Stimulated activated CD4-positive, alpha-beta T cell treated with anti-CD3 and anti-CD28 coated beads, Interleukin-12 subunit alpha, Interleukin-12 subunit beta, amount 100 ng/mL, for 48 hours (primary cell): ENCODE measurements around the gene PDCD6IP.
A peak's percentile ranks its signal among the peaks of the same experiment; 100 is the strongest.
"Not testable (repeated sequence)": the region's sequence is repeated elsewhere in the genome, so short reads cannot be mapped to it uniquely, and the experiment has no call there.

Source experiments
- DNase-seq, 3 donors: peaks; one replicate each; pipeline ENCODE4 v3.0.0-alpha.2; 2020; ENCODE audit warnings: low read depth in 2 of 3, low spot score in 1 of 3

The PDCD6IP gene, protein sequence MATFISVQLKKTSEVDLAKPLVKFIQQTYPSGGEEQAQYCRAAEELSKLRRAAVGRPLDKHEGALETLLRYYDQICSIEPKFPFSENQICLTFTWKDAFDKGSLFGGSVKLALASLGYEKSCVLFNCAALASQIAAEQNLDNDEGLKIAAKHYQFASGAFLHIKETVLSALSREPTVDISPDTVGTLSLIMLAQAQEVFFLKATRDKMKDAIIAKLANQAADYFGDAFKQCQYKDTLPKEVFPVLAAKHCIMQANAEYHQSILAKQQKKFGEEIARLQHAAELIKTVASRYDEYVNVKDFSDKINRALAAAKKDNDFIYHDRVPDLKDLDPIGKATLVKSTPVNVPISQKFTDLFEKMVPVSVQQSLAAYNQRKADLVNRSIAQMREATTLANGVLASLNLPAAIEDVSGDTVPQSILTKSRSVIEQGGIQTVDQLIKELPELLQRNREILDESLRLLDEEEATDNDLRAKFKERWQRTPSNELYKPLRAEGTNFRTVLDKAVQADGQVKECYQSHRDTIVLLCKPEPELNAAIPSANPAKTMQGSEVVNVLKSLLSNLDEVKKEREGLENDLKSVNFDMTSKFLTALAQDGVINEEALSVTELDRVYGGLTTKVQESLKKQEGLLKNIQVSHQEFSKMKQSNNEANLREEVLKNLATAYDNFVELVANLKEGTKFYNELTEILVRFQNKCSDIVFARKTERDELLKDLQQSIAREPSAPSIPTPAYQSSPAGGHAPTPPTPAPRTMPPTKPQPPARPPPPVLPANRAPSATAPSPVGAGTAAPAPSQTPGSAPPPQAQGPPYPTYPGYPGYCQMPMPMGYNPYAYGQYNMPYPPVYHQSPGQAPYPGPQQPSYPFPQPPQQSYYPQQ

DNA sequence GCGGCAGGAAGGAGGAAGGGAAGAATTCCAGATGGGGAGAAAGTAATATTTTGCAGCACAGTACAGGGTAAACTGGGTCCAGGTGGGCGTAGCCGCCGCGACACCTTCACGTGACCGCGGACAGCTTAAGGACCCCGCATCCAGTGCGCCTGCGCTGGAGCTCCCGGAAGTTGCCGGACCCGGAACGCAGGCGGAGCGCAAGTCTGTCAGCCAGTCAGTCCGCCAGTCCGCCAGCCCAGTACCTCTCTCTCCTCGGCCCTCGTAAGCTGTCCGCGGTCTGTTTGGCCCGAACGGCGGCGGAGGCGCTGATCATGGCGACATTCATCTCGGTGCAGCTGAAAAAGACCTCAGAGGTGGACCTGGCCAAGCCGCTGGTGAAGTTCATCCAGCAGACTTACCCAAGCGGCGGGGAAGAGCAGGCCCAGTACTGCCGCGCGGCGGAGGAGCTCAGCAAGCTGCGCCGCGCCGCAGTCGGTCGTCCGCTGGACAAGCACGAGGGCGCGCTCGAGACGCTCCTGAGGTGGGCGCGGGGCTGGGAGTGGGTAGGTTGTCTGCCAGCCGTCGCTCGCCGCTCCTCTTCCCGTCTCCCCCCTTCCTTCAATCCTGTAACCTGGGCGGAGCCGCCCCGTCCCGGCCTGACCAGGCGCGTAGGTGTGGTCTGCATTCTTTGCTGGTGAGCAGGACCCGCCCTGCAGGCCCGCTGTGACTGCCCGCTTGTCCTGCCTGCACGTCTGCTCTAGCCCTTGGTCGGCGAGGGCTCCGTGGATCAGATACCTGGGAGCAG lies at the start of gene PDCD6IP:
Gene PDCD6IP, plus strand, starts transcription at position 213 of the 784 bp plus-strand sequence. Its CDS starts 99 bp downstream, at position 312.
- peak; percentile 70 to 85 (median 80) for DNase-seq

DNA sequence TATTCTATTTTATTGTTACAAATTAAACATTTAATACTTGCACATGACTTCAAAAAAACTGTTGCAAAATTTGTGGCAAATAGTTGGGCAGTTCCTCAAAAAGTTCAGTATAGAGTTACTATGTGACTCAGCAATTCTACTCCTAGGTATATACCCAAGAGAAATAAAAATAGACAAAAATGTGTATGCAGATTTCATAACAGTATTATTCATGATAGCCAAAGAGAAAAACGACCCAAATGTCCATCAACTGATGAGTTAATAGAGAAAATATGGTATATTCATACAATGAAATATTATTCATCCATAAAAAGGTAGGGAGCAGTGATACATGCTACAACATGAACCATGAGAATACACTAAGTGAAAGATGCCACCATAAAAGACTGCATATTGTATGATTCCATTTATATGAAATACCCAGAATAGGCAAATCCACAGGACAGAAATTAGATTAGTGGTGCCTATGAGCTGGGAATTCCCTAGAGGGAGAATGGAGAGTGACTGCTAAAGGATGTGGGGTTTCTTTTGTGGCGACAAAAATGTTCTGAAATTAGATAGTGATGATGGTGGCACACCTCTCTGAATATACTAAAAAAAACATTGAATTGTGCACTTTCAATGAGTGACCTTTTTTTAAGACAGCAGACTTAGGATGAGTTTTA lies 48.8 kb upstream of the PDCD6IP start:
- no peak for DNase-seq

DNA sequence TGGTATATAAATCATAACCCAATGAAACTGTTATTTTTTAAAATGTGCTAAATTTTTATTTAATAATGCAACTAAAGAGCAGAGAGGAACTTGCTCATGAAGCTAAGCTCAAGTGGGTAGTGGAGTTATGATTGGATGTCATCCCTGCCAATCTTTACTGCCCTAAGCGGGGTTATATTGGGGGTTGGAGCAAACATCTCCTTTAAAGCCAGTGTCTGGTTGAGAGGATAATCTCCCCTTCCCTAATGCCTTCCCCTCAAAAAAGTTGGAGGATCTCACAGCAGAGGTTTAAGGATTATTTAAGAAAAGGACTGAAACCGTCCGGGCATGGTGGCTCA lies 48.2 kb upstream of the PDCD6IP start:
- DNase-seq = no peak

DNA sequence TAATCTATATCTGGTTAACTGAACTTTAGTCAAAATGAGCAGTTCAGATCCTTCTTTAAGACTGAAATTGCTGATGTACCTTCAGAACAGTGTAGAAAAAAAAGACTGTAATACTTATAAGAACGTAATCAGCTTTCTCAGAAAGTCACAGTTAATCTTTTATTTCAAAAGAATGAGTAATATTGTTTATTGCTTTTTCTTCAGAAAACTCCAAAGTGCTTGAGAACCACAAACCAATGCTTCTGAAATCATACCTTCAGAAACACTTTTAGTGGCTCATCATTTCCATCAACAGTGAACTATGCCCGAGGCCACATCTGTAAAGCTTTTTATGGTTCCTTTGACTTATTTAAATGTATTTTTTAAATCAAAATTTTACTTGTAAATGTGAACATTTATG lies 47.1 kb upstream of the PDCD6IP start:
- no peak for DNase-seq

DNA sequence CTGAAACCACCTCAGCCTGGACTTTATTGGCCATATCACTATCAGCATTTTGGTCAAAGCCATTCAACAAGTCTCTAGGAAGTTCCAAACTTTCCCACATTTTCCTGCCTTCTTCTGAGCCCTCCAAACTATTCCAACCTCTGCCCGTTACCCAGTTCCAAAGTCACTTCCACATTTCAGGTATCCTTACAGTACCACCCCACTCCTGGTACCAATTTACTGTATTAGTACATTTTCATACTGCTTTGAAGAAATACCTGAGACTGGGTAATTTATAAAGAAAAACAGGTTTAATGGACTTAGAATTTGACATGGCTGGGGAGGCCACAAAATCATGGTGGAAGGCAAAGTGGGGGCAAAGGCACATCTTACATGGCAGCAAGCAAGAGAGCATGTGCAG lies 44.0 kb upstream of the PDCD6IP start:
- not testable (repeated sequence) for DNase-seq

DNA sequence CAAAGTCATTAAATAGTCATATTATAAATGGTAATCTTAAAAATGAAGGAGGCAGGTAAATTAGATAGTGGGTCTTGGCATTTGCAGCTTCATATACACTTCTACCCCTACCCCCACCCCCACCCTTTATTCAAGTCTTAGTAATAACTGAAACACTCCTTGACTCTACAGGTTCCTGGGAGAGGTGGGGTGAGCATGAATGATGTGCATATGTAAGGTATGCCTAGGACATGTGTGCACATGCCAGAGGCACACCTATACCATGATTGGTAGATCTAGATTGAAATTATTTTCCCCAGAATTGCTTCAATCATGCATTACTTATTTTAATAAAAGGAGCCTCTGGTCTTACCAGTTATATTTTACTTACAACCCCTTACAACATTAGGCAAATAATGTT lies 40.1 kb upstream of the PDCD6IP start:
- no peak for DNase-seq

DNA sequence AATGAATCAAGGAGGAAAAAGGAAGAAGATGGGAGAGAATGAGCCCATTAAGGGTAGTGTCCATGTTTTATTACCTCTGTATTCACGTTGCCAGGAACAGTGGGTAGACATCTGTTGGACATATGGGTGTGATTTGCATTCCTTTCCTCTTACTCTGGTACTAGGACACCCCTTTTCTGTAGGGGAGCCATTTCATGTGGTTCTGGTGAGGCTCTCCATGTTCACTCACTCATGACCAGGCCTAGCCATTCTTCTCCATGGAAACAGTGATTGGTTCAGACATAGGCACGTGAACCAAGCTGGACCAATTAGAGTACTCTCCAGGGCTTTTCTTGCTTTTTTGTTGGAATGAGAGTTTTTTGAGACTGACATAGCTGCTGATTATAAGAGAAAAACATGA lies 39.6 kb upstream of the PDCD6IP start:
- no peak for DNase-seq

DNA sequence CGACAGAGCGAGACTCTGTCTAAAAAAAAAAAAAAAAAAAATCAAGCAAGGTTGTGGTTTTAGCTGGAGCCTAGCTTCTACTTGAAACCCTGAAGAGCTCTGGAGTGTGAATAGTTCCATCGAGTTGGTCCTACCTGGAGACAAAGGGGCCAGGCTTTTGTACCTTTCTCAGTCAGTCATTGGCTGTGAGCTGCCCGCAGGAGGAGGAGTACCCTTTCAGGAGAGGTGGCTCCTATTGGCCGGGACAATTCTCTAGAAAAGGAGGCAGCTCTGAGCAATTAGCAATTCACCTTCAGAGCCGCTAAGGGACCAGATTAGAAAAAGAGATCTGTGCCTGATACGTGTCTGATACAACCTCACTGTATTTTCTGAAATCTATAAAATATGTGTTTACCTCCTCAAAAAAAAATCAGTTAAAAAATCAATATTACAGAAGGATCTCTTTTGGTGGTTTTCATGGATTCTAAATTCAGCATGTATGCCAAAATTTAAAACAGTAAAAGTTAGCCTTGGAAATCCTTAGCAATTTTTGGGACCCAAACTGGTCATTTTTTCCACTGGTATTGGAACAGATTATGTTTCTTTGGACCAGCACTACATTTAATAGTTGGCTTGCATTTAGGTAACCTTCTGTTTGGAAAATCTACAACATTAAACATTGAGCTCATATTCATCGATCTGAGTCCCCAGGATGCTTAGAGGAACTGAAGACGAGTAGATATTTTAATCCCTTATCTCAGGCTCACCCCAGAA lies 29.7 kb upstream of the PDCD6IP start:
- DNase-seq = no peak

DNA sequence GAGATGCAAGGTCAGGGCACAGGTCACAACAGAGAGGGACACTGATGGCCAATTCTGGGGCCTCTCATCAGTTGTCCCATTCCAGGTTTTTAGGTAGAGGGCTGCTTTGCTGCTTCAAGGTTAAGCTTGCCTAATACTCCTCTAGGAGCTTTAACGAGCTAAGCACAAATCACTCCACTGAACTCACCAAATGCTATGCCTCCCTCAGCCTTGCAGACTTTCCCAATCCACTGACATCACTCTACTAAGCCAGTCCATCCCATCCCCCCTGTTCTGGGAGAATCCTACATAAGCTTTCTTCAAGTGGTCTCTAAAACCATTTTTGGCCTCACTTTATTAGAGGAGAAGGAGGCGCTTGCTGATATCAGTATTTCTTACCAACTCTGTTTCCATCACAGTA lies 24.8 kb upstream of the PDCD6IP start:
- no peak for DNase-seq

DNA sequence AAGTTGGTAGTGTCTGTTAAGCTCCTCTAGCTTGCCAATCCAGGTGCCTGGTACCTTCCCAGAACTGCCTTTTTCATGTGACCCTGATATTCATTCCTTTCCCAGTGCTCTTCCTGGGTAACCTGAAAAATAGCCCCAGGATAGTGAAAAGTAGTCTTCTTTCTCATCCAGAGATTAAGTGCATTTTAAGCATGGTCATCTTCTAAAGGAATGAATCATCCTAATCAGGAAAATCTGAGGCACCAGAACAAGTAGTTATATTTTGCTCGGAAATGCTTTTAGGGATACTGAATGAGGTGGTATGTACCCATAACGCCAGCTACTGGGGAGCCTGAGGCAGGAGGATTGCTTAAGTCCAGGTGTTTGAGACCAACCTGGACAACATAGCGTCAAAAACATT lies 23.1 kb upstream of the PDCD6IP start:
- no peak for DNase-seq

DNA sequence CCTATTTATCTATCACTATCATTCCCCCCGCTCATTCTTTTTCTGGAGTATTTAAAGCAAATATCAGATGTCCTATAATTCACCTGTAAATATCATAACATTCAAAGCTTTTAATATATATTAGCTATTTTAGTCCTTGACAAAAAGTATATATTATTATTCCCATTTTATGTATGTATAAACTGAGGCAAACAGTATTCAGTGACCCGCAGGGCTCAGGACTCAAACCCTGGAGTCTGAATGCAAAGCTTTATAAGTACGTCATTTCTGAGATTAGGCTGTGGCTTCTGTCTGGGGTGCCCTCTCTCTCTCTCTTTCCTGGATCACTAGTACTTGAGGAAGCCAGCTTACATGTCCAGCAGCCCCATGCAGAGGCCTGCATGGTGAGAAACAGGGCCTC lies 20.4 kb upstream of the PDCD6IP start:
- no peak for DNase-seq

DNA sequence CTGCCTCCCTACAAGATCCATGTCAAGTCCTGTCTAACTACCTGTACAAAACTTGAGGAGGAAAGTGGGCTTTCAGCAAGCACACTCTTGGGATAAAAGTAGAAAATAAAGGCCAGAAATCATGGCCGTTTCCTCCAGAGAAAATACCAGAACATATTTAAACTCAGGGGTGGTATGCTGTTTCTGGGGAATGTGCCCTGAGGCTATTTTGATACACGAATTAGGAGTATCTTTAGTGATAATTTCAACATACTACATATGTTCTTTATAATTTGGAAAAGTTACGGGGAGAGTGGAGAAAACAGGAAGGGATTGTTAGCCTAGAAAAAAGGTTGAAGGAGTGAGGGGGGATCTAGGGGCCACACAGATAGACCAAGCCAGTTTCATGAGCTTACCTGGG lies 18.7 kb upstream of the PDCD6IP start:
- no peak for DNase-seq

DNA sequence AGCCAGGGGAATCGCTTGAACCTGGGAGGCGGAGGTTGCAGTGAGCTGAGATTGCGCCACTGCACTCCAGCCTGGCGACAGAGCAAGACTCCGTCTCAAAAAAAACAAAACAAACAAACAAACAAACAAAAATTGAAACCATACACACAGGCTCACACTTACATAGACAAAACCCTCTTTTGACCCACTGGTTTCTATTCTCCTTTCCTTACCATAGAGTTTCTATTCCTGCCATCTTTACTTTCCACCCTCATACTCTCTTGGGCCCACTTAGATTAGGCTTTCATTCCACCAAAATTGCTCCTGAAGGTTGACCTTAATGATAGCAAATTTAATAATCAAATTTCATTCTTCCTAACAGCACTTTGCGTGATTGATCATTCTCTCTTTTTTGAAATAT lies 17.0 kb upstream of the PDCD6IP start:
- not testable (repeated sequence) for DNase-seq

DNA sequence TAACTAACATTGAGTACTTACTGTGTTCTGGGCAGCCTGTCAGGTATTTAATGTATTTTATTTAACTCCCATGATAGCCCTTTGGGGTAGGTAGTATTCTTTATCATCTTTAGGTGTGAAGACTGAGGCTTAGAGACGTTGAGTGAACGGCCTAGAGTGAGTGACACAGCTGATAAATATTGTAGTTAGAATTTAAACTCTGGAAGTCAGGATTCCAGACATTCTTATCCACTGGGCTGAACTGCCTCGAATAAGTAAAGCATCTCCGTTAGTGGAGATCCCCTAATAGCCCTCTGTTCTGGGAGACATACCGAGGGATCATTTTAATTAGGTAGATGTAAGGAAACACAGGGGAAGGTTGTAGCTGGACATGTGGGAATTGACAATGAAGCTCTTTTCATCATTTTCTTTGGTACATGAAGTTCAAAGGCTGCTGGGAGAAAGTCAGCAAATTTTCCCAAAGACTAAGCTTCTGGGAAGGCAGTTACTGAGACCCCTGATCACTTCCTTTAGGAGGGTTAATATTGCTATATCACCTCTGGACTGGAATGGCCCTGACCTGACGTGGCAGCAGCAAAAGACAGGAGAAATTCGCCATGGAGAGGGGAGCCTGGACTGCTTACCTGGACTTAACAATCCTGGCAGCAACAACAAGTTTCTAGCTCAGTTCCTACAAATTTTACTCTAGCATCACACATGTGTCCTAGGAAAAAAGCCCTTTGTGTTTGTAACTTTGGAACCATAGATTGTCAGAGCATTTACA lies 11.7 kb upstream of the PDCD6IP start:
- DNase-seq = no peak

DNA sequence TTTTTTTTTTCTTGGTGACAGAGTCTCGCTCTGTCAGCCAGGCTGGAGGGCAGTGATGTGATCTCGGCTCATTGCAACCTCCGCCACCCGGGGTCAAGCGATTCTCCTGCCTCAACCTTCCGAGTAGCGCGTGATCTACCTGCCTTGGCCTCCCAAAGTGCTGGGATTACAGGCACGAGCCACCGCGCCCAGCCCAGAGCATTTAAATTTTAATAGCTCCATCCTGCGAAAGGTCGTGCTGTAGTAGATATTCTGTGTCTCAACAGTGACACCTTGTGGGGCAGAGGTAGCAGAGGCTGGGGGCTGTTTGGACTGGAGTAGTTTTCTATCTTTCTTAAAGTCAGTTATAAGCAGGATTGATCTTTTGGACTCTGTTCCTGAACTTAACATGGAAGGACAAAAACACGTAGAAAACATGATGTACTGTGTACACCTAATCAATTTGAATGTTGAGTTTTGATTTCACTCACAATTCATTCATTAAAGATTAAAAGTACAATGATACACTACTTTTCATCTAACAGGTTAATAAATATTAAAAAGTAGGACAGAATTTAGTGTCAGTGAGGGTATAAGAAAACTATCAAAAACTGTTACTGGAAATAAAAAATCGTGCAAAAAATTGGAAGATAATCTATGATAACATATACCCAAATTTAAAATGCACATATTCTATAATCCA lies 11.0 kb upstream of the PDCD6IP start:
- peak; percentile 12 to 56 (median 39) for DNase-seq

DNA sequence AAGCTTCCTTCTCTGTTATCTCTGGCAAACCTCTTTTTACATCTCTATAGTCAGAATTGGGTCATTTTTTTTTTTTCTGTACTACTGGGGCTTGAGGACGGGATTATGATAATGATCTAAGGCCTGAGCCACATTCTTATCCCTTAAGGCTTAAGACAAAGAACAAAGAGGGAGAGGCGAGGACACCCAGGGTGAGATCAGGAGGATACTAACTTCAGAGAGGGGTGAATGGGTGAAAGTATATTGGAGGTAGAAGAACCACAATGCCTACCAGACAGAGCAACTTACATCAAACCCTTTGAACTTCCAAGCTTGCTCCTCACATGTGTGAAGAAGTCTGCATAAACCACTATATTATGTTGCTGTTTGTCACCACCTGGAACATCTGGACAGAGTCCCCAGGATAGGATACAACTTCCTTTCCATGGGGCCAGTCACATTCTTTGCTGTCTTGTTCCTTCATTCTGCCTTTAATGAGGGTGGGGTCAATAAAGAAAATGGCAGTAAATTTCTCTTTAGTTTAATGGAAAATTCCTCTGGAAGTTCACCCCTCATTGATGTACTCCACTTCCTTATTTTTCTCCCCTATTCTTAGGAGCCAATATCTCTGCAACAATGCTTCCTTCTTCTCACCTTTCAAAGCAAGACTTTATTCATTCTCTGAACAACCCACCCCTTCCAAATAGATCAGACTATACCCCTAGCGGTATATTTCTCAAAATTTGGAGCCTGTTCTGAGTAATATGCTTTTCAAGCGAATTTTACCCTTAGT lies 9.1 kb upstream of the PDCD6IP start:
- DNase-seq = no peak

DNA sequence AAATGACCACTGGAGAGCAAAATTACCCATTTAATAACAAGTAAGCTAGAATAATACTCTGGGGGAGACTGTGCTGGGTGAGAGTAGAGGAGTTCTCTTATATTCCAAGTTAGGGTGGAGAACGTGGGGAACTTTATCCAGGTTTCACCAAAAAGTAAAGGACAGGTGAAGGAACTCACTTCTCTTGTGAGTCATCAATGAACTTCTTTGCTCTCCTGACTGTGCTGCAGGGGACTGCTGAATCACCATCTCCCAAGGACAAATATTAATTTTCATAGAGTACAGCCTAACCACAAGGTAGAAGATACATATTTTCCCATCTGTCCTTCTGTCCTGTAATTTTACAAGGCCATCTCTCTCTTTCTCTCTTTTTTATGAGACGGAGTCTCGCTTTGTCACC lies 8.3 kb upstream of the PDCD6IP start:
- no peak for DNase-seq

DNA sequence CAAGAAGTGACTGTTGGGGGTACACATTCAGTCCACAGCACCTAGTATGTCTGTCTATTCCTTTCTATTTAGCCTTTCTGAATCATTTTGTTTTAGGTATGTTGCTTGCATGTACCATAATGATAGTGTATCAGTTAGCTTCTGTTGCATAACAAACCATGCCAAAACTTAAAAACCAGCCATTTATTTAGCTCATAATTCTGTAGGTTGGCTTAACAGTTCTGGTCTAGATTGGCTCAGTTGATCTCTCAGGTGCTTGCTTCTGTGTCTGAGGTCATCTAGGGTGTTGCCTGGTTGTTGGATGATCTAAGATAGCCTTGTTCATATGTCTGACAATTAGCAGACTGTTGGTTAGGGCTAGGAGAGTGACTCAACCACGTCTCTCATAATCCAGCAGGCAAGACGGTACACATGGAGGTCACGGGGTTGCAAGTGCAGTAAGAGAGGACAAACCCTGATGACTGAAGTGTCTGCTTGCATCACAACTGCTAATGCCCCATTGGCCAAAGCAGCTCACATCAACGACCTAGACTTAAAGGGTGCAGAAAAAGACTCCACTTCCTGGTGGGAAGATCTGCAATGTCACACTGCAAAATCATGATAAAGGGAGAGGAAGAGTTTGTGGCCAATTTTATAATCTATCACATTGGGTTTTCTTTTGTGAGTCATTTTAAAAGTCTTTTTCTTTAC lies 6.8 kb upstream of the PDCD6IP start:
- DNase-seq = peak in 1 of 3 donors; percentile 5
